GM19397 (cell line): ENCODE results near the gene GREM1.

ENCODE experiments used
- ATAC-seq: cut with Tn5 transposase; IDR thresholded peaks from one replicate; pipeline ENCODE4 v1.9.1; 2021; ENCODE audit warnings: mild to moderate bottlenecking, moderate library complexity; ENCODE audit not compliant: unreplicated experiment

GREM1 gene

GRCh38 chr15:32694222-32694983, 23.4 kb upstream of the GREM1 start:
- no peak for ATAC-seq

GRCh38 chr15:32698773-32699390, 18.9 kb upstream of the GREM1 start:
- no peak for ATAC-seq

GRCh38 chr15:32700501-32701150, 17.2 kb upstream of the GREM1 start:
- no peak for ATAC-seq

GRCh38 chr15:32701863-32702262, 15.9 kb upstream of the GREM1 start:
- no peak for ATAC-seq

- ATAC-seq: no peak
Measured at GRCh38 chr15:32704395-32704981, 13.3 kb upstream of the GREM1 start.

- no peak for ATAC-seq
Measured at GRCh38 chr15:32705446-32705845, 12.4 kb upstream of the GREM1 start.

- no peak for ATAC-seq
Measured at GRCh38 chr15:32706704-32707103, 11.1 kb upstream of the GREM1 start.

GRCh38 chr15:32707436-32707835, 10.4 kb upstream of the GREM1 start:
- ATAC-seq: no peak

- no peak for ATAC-seq
Measured at GRCh38 chr15:32709295-32710033, 8.3 kb upstream of the GREM1 start.

- ATAC-seq: no peak
Measured at GRCh38 chr15:32715276-32715675, 2.5 kb upstream of the GREM1 start.

GRCh38 chr15:32716216-32716914, 1.4 kb upstream of the GREM1 start:
- ATAC-seq: no peak

- no peak for ATAC-seq
Measured at GRCh38 chr15:32716915-32717425, 834 bp upstream of the GREM1 start.

GRCh38 chr15:32718227-32718820, 520 bp downstream of the GREM1 start:
- no peak for ATAC-seq

GRCh38 chr15:32718821-32719716, 1.3 kb downstream of the GREM1 start:
- ATAC-seq: no peak

GRCh38 chr15:32721596-32721995, 3.8 kb downstream of the GREM1 start:
- no peak for ATAC-seq

- ATAC-seq: no peak
Measured at GRCh38 chr15:32722136-32722535, 4.3 kb downstream of the GREM1 start.

GRCh38 chr15:32723171-32723948, 5.6 kb downstream of the GREM1 start:
- ATAC-seq: peak; percentile 77
